HG02870 (cell line): ENCODE results near the gene CEP152.
A peak's percentile ranks its signal among the peaks of the same experiment; 100 is the strongest.
"Not testable (repeated sequence)": the region's sequence is repeated elsewhere in the genome, so short reads cannot be mapped to it uniquely, and the experiment has no call there.

Source experiments
- ATAC-seq: cut with Tn5 transposase; IDR thresholded peaks from one replicate; pipeline ENCODE4 v1.9.1; 2021; ENCODE audit warnings: mild to moderate bottlenecking, moderate library complexity; ENCODE audit not compliant: unreplicated experiment

CEP152 gene

GRCh38 chr15:48810414-48811324 is at the start of gene CEP152:
TSS of gene CEP152 (minus strand) at chr15:48811069. CDS start at chr15:48805649, 5,420 bp downstream.
- peak; percentile 96 for ATAC-seq

DNA sequence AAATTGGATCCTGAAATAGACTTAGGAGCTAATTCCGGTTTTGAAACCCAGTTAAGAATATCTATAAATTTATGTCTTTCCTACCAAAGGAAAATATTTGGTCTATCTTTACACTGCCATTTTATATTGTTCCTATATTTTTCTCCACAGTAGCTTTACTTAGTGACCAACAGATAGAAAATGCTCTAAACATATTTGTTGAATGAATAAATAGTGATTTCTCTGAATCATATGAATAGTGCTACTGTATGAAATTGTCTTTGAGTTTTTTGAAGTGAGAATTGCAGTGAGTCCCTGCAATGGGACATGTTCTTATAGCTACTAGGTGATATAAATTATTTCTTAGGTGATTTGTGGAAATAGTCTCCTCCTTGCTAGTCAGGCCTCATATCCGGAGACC is 48.6 kb upstream of the CEP152 start:
- ATAC-seq, result no peak

- ATAC-seq, result no peak
These were observed 47.5 kb upstream of the CEP152 start for GRCh38 chr15:48858401-48858800.

DNA sequence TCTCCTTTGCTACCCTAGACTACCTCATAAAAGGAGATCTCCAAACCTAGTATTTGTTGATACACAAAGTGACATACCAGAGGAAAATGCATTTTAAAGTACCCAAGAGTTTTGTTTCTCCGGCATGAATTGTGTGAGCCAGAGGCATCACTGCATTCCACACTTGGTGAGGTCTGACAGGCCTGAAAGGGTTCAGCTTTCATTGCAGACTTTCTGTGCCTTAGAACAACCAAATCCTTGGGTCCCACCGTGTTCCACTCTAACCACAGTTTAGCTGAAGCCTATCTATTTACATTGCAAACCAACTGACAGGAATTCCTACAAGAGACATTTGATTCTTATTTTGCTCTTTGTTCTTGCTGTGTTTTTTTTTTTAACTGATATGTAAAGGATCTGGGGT is 46.1 kb upstream of the CEP152 start:
- no peak for ATAC-seq

DNA sequence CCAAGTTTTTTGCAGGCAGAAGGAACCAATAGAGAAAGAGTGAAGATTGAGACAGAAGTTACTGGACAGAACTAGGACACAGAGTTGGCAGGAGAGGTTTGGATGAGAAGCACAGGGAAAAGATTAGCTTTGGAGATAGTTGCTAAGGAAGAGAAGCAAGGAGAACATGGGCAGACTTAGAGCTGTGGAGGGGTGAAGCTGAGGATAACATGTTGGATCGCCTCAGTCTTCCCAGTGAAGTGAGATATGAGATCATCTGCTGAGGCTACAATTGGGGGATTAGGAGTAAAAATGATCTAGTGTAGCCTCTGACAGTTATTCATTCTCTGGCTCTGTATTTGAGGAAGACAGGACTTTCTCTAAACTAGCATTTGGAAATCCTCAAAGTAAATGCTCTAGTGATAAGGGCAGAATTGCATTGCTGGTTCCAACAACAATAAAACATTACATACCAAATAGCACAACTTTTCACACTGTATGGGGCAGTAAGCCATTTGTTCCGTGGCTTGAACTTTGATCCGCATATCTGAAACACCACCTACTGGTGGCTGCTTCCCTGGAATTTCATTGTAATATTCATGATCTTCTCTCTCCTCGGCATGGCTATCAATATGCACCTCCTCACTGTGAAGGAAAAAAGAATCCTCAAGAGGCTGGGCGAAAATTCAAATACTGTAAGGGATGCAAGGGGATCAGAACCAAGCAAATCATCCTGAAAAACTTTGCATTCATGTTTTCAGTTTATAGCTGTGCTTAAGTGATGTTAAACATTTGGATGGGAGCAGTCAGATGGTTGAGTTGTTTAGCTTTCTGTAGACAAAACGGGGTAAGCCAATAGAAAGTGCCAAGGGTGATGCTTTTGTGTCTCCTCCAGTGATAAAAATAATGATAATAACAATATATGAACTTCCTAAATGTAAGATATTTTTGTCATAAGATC is 44.9 kb upstream of the CEP152 start:
- no peak for ATAC-seq

- ATAC-seq, result not testable (repeated sequence)
These were observed 43.6 kb upstream of the CEP152 start for GRCh38 chr15:48854434-48854833.

GRCh38 chr15:48851956-48852355 is 41.1 kb upstream of the CEP152 start:
- ATAC-seq, result no peak

- ATAC-seq, result no peak
These were observed 39.8 kb upstream of the CEP152 start for GRCh38 chr15:48850648-48851047.

DNA sequence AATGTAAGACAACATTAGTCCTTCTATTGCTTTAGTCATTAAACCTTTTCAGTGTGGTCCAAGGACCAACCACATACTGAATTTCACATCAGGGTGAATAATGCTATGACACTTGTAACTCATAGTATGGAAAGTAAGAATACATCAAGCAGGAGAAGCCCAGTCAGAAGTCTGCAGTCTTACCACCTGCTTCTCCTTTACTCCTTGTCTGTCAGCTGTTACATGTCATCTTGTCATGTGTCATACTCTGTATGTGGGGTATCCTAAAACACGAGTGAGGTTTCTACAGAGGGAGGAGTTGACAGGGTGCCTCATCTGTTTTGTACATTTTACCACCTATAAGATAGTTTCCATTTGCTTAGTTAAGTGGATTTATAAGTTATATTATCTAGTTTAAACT is 34.3 kb upstream of the CEP152 start:
- no peak for ATAC-seq

DNA sequence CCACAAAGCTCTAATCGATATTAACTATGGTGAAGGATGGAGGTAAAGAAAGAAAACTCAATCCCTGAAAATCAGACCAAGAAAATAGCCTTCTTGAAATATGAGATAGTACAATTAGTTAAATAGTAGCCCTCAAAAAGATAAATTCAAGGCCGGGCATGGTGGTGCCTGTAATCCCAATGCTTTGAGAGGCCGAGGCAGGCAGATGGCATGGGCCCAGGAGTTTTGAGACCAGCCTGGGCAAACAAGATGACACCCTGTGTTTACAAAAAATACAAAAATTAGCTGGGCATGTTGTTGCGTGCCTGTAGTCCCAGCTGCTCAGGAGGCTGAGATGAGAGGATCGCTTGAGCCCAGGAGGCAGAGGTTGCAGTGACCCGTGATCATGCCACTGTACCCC is 31.6 kb upstream of the CEP152 start:
- ATAC-seq, result no peak

DNA sequence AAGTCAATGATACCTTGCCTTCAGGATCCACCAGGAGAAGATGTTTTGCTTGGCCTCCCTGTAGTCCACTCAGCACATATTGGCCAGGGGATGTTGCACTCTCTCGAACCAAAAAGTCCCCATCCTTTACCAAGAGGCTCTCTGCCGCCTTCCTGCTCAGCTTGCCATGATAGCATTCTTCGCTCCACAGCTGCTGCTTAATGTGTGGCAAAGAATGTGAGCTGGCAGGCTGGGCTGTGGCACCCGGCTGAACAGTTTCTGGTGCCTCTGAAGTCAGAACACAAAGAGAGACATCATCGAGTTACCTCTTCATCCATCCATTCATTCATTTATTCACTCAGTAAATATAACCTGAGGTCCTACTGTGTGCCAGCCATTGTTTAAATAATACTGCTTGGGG is 23.9 kb upstream of the CEP152 start:
- no peak for ATAC-seq

DNA sequence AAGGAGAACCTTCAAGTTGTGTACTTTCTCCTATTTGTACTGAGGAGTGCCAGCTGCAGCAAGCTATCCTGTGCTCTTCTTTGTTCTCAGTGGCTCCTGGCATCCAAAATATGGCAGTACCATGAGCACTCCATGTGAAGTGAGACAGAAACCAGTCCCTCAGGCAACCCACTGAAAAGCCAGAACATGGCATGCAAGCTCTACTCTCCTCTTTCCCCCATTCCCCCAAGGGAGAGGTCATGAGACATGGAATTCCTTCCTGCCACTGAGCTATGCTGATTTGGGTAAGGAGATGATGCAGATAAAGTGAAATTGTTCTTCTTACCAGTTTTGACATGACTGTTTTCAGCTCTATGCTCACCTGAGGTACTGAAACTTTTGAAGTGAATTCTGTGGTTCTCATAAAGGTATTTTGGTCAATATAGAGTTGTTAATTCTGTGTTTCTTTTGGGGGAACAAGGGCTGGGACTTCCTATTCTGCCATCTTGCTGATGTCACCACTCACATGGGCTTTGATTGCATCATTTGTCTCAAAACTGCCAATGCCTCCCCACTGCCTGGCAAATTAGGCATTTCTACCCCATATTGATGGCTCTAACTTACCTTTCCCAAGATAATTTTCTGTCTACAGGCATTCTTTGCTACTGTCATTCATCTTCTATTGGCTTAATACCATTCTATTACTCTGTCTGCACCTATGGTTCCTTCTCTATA is 22.8 kb upstream of the CEP152 start:
- ATAC-seq, result no peak

DNA sequence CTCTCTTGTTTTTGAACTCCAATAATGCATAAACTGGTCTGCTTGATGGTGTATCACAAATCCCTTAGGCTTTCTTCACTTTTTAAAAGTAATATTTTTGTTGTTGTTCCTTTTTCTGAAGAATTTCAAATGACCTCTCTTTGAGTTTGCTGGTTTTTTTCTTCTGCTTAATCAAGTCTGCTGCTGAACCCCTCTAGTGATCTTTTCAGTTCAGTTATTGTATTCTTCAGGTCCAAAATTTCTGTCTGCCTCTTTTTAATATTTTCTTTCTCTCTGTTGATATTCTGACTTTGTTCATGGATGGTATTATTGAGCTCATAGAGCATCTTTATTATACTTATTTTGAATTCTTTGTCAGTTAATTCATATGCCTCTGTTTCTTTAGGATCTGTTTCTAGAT is 21.8 kb upstream of the CEP152 start:
- no peak for ATAC-seq

- ATAC-seq, result no peak
These were observed 18.0 kb upstream of the CEP152 start for GRCh38 chr15:48828906-48829305.

DNA sequence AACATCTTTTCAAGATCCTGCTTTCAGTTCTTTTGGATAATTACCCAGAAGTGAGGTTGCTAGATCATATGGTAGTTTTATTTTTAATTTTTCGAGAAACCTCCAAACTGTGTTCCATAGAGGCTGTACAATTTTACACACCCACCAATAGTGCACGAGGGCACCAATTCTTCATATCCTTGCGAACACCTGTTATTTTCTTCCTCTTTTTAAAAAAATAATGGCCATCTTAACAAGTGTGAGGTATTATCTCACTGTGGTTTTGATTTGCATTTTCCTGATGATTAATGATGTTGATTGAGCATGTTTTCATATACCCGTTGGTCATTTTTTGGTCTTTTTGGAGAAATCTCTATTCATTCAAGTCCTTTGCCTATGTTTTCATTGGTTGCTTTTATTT is 17.6 kb upstream of the CEP152 start:
- no peak for ATAC-seq

- ATAC-seq, result no peak
These were observed 14.2 kb upstream of the CEP152 start for GRCh38 chr15:48825075-48825474.

GRCh38 chr15:48823706-48824105 is 12.8 kb upstream of the CEP152 start:
- ATAC-seq, result no peak

DNA sequence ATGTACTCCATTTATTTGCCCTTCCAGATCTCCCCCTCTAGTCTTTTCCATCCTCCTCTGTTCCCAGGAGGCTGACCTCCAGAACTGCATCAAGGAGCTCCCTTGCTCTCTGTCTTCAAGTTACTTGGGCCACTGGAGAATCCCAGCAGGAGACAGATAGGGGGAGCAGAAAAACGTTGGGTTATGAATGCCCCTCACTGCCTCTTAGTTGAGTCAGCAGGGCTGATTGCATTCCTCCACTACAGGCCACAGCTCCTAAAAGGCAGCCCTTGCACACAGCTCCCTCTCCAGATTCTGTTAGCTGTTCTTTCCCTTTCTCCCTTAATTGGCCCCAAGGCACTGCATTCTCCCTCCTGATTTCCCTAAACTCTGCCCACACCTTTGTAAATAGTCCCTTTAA is 12.4 kb upstream of the CEP152 start:
- no peak for ATAC-seq

DNA sequence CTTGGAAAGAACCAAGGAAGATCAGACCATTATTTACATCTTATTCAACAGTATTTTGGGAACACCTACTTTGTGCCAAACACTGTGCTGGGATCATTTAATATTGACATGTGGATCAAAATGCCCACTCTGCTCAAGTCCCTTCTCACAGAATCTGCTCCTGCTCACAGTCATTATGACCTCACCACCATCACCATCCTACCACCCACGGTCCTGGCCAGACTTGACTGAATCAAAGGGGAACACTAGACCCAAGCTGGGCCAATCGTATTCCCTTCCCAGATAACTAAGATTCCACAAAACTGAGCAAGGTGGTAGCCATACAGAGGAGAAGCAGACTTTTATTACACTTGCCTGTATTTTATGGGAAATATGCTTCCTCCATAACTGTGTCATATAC is 3.4 kb upstream of the CEP152 start:
- no peak for ATAC-seq

DNA sequence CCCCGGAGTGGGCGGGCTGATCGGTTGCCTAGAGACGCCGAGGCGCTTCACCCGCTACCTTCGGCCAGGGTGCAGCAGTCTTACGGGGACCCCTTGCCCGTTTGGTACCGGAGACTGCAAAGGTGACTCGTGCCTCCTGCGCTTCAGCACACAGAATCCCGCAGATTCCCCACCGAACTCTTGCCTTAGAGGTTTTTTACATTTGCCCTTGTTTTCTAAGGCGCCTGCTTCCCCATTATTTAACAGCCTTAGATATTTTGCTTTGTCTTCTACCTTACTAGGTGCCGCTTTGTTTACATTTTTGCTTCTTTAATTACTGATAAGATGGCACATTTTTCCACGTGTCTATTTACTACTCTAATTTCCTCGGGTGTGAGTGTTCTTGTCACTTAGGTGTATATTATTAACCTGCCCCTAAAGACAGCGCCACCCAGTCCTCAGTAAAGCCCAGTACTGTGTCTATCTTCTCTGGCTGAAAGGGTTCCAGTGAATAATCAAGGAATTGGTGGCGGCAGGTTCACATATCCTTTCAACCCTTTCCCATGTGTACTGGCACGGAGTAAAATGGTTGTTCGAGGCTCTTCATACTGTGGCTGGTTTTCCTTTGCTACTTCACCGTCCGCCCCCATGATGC is 573 bp upstream of the CEP152 start:
- no peak for ATAC-seq

GRCh38 chr15:48806151-48806550 is 4.7 kb downstream of the CEP152 start:
- ATAC-seq, result no peak
